Vagina (tissue), 2 donors: Measurements from ENCODE around the gene ZMYM2.

Experiments used
- CTCF ChIP-seq, 3 experiments: fragments of 450-650 bp in 2 of 3; fragments of 200-600 bp in 1 of 3; sonication (generic) in 1 of 3; IDR thresholded peaks; one replicate each; pipeline ENCODE4 v1.5.1; 2017 to 2019; ENCODE audit warnings: antibody characterized with exemption in 3 of 3, mild to moderate bottlenecking in 2 of 3, moderate library complexity in 2 of 3
- POLR2AphosphoS5 ChIP-seq, 2 donors: sonication (generic); formaldehyde crosslinking; IDR thresholded peaks; one replicate each; pipeline ENCODE4 v1.9.0; 2017; ENCODE audit warnings: antibody characterized with exemption in 2 of 2, mild to moderate bottlenecking in 2 of 2, low read depth in 1 of 2; ENCODE audit not compliant: insufficient read depth in 1 of 2

- TF ChIP-seq POLR2AphosphoS5 (IDR thresholded peaks at IDR 0.05; ENCODE audit: insufficient read depth in 1 of 2, low read depth in 1 of 2) (no peak), CTCF (IDR thresholded peaks at IDR 0.05) (no peak)
These were observed 99.4 kb downstream of the ZMYM2 start for GRCh38 chr13:20057963-20058362.
